ENCODE data around the gene KCND3.

DNA sequence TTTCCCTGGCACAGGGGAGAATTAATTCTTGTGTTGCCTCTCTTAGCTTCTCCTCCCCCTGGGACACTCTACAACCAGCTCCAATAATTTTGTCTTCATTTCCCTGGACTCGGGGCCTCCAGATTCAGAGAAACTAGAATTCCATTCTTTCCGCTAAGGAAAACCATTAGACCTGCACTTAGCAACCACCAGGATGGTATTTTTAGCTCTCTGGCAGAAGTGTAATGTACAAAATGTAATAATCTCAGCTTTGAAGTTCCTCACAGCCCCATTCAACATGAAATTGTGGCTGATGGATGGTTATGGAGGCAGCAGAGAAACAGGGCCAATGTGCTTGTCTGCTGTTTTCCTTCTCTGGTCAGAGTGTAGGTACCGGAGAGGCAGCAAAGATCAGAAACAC lies 113.8 kb downstream of the KCND3 start:
- TF ChIP-seq TAF1 (conservative IDR thresholded peaks at IDR 0.05) (no peak), SP1 (IDR thresholded peaks at IDR 0.05) (no peak), RAD21 (IDR thresholded peaks at IDR 0.05) (no peak), HNF4A (conservative IDR thresholded peaks at IDR 0.05) (no peak), EGR1 (IDR thresholded peaks at IDR 0.05; ENCODE audit: low read depth in 2 of 2) (no peak), HNF4G (IDR thresholded peaks at IDR 0.05) (no peak), JUND (IDR thresholded peaks at IDR 0.05) (no peak)
- TF ChIP-seq, protein P1, sequence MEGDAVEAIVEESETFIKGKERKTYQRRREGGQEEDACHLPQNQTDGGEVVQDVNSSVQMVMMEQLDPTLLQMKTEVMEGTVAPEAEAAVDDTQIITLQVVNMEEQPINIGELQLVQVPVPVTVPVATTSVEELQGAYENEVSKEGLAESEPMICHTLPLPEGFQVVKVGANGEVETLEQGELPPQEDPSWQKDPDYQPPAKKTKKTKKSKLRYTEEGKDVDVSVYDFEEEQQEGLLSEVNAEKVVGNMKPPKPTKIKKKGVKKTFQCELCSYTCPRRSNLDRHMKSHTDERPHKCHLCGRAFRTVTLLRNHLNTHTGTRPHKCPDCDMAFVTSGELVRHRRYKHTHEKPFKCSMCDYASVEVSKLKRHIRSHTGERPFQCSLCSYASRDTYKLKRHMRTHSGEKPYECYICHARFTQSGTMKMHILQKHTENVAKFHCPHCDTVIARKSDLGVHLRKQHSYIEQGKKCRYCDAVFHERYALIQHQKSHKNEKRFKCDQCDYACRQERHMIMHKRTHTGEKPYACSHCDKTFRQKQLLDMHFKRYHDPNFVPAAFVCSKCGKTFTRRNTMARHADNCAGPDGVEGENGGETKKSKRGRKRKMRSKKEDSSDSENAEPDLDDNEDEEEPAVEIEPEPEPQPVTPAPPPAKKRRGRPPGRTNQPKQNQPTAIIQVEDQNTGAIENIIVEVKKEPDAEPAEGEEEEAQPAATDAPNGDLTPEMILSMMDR (IDR thresholded peaks at IDR 0.05; ENCODE audit: low read depth, low read length, missing input control): no peak
- TF ChIP-seq, protein P2, sequence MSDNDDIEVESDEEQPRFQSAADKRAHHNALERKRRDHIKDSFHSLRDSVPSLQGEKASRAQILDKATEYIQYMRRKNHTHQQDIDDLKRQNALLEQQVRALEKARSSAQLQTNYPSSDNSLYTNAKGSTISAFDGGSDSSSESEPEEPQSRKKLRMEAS (IDR thresholded peaks at IDR 0.05): no peak
- TF ChIP-seq, protein P3, sequence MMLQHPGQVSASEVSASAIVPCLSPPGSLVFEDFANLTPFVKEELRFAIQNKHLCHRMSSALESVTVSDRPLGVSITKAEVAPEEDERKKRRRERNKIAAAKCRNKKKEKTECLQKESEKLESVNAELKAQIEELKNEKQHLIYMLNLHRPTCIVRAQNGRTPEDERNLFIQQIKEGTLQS (IDR thresholded peaks at IDR 0.05): no peak
- TF ChIP-seq, protein P4, sequence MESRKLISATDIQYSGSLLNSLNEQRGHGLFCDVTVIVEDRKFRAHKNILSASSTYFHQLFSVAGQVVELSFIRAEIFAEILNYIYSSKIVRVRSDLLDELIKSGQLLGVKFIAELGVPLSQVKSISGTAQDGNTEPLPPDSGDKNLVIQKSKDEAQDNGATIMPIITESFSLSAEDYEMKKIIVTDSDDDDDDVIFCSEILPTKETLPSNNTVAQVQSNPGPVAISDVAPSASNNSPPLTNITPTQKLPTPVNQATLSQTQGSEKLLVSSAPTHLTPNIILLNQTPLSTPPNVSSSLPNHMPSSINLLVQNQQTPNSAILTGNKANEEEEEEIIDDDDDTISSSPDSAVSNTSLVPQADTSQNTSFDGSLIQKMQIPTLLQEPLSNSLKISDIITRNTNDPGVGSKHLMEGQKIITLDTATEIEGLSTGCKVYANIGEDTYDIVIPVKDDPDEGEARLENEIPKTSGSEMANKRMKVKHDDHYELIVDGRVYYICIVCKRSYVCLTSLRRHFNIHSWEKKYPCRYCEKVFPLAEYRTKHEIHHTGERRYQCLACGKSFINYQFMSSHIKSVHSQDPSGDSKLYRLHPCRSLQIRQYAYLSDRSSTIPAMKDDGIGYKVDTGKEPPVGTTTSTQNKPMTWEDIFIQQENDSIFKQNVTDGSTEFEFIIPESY (IDR thresholded peaks at IDR 0.05): no peak
